Testis (tissue), 3 donors: ENCODE results near the gene GJB5. TPM values are rescaled to one million over a fixed set of nuclear protein-coding genes. Genes with fewer than 3 reads are reported as not detected.

Experiments used
- DNase-seq: peaks from one replicate; pipeline ENCODE4 v3.0.0-alpha.2; 2019
- H3K27ac ChIP-seq, 2 donors: fragments of 200-600 bp; sonication (generic); one replicate each; pipeline ENCODE4 v1.5.1; 2019
- H3K27me3 ChIP-seq: fragments of 200-600 bp; sonication (generic); one replicate; pipeline ENCODE4 v1.5.1; 2019
- H3K36me3 ChIP-seq: fragments of 200-600 bp; sonication (generic); one replicate; pipeline ENCODE4 v1.5.1; 2017; ENCODE audit warnings: low read depth; ENCODE audit errors: missing control alignments
- H3K4me1 ChIP-seq: fragments of 200-600 bp; sonication (generic); one replicate; pipeline ENCODE4 v1.5.1; 2019
- H3K4me3 ChIP-seq, 2 donors: fragments of 200-600 bp; sonication (generic); one replicate each; pipeline ENCODE4 v1.5.1; 2017 to 2019
- H3K9me3 ChIP-seq: fragments of 200-600 bp; sonication (generic); one replicate; pipeline ENCODE4 v1.5.1; 2017
- POLR2A ChIP-seq: fragments of 450-650 bp; IDR thresholded peaks from one replicate; pipeline ENCODE4 v1.6.1; 2017; ENCODE audit warnings: antibody characterized with exemption, mild to moderate bottlenecking, moderate library complexity
- WGBS, 2 donors: methylation state at CpG; one replicate each; pipeline ENCODE4 v1.1.5; 2018; 5-methylcytosine and 5-hydroxymethylcytosine counted together
- intact Hi-C: fragments of 100-400 bp; cut with DNase I; formaldehyde crosslinking; loops from one replicate; pipeline ENCODE4 v1.15.1; 2023; ENCODE audit warnings: low total_unique reads
- polyA plus RNA-seq: library from polyadenylated mRNA; stranded (reverse); fragments of 350-450 nt; fragmentation: Illumina TruSeq; extraction: RNeasy Lipid Tissue Mini Kit (QIAGEN cat#74804); gene quantifications from one replicate; pipeline ENCODE4 v1.2.3, GENCODE V29; 2014; ENCODE audit warnings: low read depth, low replicate concordance; ENCODE audit not compliant: insufficient read depth
- total RNA-seq, 2 donors: library from RNA; depleted of rRNA; stranded (reverse); fragments of >200 nt; gene quantifications; one replicate each; pipeline ENCODE4 v1.2.3, GENCODE V29; 2016
- TF ChIP-seq, protein P1 (sequence below), 3 experiments: fragments of 450-650 bp in 2 of 3; fragments of 200-600 bp in 1 of 3; sonication (generic) in 1 of 3; IDR thresholded peaks; one replicate each; pipeline ENCODE4 v1.5.1; 2016 to 2019; ENCODE audit warnings: antibody characterized with exemption in 3 of 3, mild to moderate bottlenecking in 2 of 3, moderate library complexity in 1 of 3

The GJB5 gene
- total and polyA plus RNA-seq, 3 donors from 2014 or later = not detected

DNA sequence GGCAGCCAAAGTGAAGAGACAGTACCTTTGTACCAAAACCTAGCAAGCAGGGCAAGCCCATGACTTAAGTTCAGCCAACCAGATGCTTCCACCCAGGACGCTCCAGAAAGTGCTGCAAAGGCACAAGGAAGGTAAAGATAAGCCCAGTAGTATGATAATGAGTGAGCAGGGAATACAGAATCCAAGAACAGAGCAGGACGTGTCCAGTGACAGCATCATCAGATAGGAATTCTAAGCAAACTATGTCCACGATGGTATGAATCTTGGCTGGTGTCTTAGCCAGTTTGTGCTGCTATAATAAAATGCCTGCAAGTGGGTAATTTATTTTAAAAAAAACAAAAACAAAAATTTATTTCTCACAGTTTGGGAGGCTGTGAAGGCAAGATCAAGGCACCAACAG lies 51.5 kb downstream of the GJB5 start:
- no peak for DNase-seq
- Histone ChIP-seq H3K27me3 (no peaks in the 10 kb centered on the region), H3K27ac (no peak overlapping the region), H3K9me3 (no peaks in the 10 kb centered on the region), H3K4me1 (no peaks in the 10 kb centered on the region), H3K4me3 (no peak overlapping the region), H3K36me3 (no peaks in the 10 kb centered on the region)
- intact Hi-C loops = no loop called here
- 64 to 72% methylated on average over 3 of the region's 3 CpGs for WGBS, 2 donors
- no peak for TF ChIP-seq POLR2A
- TF ChIP-seq, protein P1, sequence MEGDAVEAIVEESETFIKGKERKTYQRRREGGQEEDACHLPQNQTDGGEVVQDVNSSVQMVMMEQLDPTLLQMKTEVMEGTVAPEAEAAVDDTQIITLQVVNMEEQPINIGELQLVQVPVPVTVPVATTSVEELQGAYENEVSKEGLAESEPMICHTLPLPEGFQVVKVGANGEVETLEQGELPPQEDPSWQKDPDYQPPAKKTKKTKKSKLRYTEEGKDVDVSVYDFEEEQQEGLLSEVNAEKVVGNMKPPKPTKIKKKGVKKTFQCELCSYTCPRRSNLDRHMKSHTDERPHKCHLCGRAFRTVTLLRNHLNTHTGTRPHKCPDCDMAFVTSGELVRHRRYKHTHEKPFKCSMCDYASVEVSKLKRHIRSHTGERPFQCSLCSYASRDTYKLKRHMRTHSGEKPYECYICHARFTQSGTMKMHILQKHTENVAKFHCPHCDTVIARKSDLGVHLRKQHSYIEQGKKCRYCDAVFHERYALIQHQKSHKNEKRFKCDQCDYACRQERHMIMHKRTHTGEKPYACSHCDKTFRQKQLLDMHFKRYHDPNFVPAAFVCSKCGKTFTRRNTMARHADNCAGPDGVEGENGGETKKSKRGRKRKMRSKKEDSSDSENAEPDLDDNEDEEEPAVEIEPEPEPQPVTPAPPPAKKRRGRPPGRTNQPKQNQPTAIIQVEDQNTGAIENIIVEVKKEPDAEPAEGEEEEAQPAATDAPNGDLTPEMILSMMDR (IDR thresholded peaks at IDR 0.05) = no peak

Other genes starting within 250 kb of the GJB5 start
- gene GJB4, start 4.7 kb downstream of the GJB5 start, total RNA-seq = not detected
- not detected for gene GJB4, start 4.7 kb downstream of the GJB5 start, polyA plus RNA-seq
- under 1 TPM; 0.50 to 0.55 TPM for gene GJB3, start 26.2 kb downstream of the GJB5 start, total RNA-seq
- gene GJB3, start 26.2 kb downstream of the GJB5 start, polyA plus RNA-seq = 0.40 TPM
- gene GJA4, start 38.0 kb downstream of the GJB5 start, total RNA-seq = 10 to 100 TPM; 11.3 to 11.9 TPM
- 10.9 TPM for gene GJA4, start 38.0 kb downstream of the GJB5 start, polyA plus RNA-seq
- gene SMIM12, start 104.7 kb downstream of the GJB5 start, total RNA-seq = 10 to 100 TPM; 25.8 to 27.1 TPM
- gene SMIM12, start 104.7 kb downstream of the GJB5 start, polyA plus RNA-seq = 52.3 TPM
- gene DLGAP3, start 174.6 kb downstream of the GJB5 start, total RNA-seq = 10 to 100 TPM; 19.8 to 22.5 TPM
- 10.6 TPM for gene DLGAP3, start 174.6 kb downstream of the GJB5 start, polyA plus RNA-seq
- gene TMEM35B, start 230.3 kb downstream of the GJB5 start, total RNA-seq = 10 to 100 TPM; 43.5 to 54.8 TPM
- gene TMEM35B, start 230.3 kb downstream of the GJB5 start, polyA plus RNA-seq = 55.8 TPM